Activated naive CD8-positive, alpha-beta T cell treated with anti-CD3 and anti-CD28 coated beads, Interleukin-2, amount 50 U/mL, for 24 hours (primary cell): ENCODE results near the gene FBXL4.

ENCODE experiments used
- ATAC-seq: fragments of 150-1000 bp; cut with Tn5 transposase; one replicate; pipeline ENCODE4 v1.10.0; 2021
- DNase-seq: peaks from one replicate; pipeline ENCODE4 v3.0.0; 2021
- H3K27ac Mint-ChIP-seq: one replicate; pipeline ENCODE4 v1.8.0; 2021; ENCODE audit warnings: mild to moderate bottlenecking, mixed read lengths
- H3K27me3 Mint-ChIP-seq: one replicate; pipeline ENCODE4 v1.8.0; 2021; ENCODE audit warnings: mixed read lengths
- H3K36me3 Mint-ChIP-seq: one replicate; pipeline ENCODE4 v1.8.0; 2021; ENCODE audit warnings: low read depth, mixed read lengths
- H3K4me1 Mint-ChIP-seq: one replicate; pipeline ENCODE4 v1.8.0; 2021; ENCODE audit warnings: mixed read lengths
- H3K4me3 Mint-ChIP-seq: one replicate; pipeline ENCODE4 v1.8.0; 2021; ENCODE audit warnings: mild to moderate bottlenecking, moderate library complexity, mixed read lengths
- H3K9me3 Mint-ChIP-seq: one replicate; pipeline ENCODE4 v1.8.0; 2021; ENCODE audit warnings: mixed read lengths

Gene FBXL4

DNA sequence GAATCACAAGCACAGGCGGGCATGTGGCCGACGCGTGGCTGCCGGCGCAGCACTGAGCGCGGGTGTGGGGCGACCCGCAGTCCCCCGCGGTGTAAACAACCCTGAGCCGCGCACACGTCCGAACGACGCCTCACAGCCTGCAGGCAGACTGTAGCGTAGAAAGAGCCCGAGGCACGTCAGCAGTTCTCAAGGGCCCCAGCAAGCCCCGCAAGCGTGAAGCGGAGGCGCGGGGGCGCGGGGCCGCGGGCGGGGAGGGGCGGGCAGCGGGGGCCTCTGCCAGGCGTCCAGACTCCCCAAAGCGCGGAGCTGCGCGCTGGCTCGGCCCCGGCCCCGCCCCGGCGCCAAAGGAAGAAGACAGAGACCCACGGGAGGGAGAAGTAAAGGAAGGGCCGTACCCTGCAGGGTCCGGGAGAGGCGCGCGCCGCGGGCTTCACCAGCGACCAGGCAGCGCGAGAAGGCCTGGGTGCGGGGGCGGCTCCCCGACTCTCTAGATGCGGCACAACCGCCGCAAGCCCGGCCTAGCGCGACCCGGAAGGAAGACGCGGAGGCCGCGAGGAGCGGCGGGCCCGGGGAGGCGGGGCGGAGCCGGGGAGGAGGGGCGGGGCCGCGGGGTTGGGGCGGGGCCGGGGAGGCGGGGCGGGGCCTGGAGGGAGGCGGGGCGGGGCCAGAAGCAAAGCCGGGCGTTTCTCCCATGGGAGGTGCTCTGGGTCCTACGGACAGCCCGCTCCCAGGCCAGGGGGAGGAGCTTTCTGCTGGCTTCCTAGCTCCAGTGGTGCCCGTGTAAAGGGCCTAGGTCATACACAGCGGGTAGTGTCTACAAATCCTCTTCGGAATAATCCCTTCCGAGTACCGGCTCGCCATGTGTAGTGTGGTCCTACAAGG, at the start of gene FBXL4:
TSS of gene FBXL4 (minus strand) at position 536 of the 882 bp plus-strand sequence. CDS start 20,958 bp downstream, outside the sequence.
- peak; percentile 85 for ATAC-seq
- H3K9me3 Mint-ChIP-seq = peaks cover 4% of the 10 kb centered on the region
- peak within 1 kb of the TSS; percentile 94 for H3K27ac Mint-ChIP-seq

DNA sequence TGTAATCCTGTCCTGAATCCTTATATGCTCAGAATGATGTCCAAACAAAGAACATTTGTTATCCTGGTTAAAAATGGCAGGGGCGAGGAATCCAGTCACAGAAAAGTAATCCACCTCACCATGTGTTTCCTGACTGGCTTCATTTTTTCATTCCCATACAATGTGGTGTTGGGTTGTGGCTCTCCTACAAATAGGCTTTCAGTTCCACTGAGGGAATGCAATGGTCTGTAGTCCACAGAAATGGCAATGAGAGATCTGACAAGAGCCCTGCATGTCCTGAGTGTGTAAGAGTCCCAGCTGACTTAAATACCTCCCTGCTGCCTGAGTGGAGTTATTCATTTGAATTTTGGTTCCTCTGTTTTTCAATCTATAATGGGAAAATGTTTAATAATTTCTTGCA, 47.4 kb upstream of the FBXL4 start:
- Mint-ChIP-seq H3K36me3 (no peaks in the 10 kb centered on the region), H3K27ac (no peak overlapping the region), H3K4me3 (no peak overlapping the region), H3K9me3 (no peaks in the 10 kb centered on the region), H3K27me3 (peaks cover 10% of the 10 kb centered on the region), H3K4me1 (no peaks in the 10 kb centered on the region)
- ATAC-seq = no peak
- DNase-seq = no peak

More for the DNA sequence above, at the start of gene FBXL4:
- DNase-seq = peak; percentile 81
- H3K27me3 Mint-ChIP-seq = peaks cover 7% of the 10 kb centered on the region
- H3K4me1 Mint-ChIP-seq = peaks cover 35% of the 10 kb centered on the region
- H3K36me3 Mint-ChIP-seq = peaks cover 9% of the 10 kb centered on the region
- peak within 1 kb of the TSS; percentile 93 for H3K4me3 Mint-ChIP-seq

DNA sequence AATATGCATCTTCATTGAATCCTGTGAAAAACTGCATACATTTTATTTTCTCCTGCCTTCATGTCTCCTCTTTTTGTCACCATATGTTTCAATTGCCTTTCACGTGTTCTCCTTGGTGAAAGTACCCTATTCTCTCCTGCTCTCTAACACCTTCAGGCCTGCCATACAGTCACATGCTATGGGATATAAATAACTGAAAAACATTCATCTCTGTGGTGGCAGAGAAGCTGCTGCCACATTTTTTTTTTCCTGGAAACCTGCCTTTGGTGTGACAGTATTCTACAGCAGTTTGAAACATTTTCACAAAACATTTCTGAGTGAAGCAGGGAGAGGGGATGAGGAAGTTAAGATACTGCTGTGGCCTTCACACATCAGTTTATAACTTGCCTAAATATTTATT, 44.8 kb upstream of the FBXL4 start:
- Mint-ChIP-seq H3K4me3 (no peak overlapping the region), H3K9me3 (no peaks in the 10 kb centered on the region), H3K27ac (no peak overlapping the region)

DNA sequence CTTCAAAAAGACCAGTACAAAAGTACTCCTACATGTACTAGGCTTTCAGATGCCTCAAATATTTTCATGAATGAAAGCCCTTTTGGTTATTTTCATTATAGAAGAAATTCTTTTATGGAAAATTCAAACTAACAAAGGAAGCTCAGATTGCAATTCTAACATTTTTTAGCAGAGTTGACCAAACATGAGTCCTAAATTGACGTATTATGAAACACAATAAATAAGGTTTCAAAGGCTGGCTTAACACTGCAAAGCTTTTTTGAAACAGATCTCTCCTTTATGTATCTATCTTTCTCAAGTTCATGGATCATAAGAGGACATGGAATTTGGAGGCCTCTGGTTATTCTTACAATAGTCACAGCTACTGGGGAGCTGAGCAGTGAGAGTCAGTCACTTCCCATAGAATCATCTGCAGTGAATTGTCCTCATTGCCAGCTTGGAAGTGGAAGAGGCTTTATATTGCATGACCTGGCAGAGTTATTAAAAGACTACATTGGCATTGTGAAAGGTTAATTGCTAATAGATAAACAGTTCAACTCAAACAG, 38.4 kb upstream of the FBXL4 start:
- no peaks in the 10 kb centered on the region for H3K9me3 Mint-ChIP-seq
- H3K36me3 Mint-ChIP-seq = no peaks in the 10 kb centered on the region

More for the DNA sequence above, 44.8 kb upstream of the FBXL4 start:
- Mint-ChIP-seq H3K27me3 (peaks cover 14% of the 10 kb centered on the region), H3K36me3 (no peaks in the 10 kb centered on the region), H3K4me1 (no peaks in the 10 kb centered on the region)
- ATAC-seq = no peak
- DNase-seq = no peak

DNA sequence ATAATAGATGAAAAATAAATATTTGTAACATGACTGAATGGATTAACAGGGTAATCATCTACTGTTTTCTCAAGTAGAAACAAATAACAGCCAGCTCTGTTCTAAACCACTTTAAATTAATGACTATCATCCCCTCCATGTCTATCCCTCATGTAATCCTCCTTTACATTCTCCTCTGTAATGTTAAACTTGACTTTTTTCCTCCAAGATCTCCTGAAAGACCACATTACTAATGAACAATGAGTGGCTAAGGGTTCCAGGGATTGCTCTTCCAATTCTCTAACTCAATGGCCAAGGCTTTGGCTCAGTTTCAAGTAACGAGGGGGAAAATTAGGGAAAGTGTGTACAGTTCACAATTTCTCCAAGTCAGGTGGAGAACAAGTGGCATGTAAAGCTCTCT, 37.6 kb upstream of the FBXL4 start:
- DNase-seq (no peak), ATAC-seq (no peak)
- H3K4me3 Mint-ChIP-seq = no peak overlapping the region

More for the DNA sequence above, 38.4 kb upstream of the FBXL4 start:
- Mint-ChIP-seq H3K27me3 (peaks cover 20% of the 10 kb centered on the region), H3K27ac (no peak overlapping the region), H3K4me3 (no peak overlapping the region), H3K4me1 (no peaks in the 10 kb centered on the region)
- ATAC-seq = no peak
- no peak for DNase-seq

DNA sequence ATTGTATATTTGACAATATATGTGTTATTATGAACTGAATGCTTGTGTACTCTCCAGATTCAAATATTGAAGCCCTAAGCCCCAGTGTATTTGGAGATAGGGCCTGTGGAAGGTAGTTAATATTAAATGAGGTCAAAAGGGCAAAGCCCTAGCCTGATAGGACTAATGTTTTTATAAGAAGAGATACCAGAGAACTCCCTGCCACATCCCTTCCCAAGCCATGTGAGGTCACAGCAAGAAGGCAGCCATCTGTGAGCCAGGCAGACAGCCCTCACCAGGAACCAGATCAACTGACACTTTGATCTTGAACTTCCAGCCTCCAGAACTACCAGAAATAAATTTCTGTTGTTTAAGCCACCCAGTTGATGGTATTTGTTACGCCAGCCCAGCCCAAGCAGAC, 36.4 kb upstream of the FBXL4 start:
- ATAC-seq (no peak), DNase-seq (no peak)
- Mint-ChIP-seq H3K4me3 (no peak overlapping the region), H3K9me3 (no peaks in the 10 kb centered on the region), H3K27me3 (peaks cover 18% of the 10 kb centered on the region), H3K4me1 (no peaks in the 10 kb centered on the region), H3K27ac (no peak overlapping the region), H3K36me3 (no peaks in the 10 kb centered on the region)

More for the DNA sequence above, 37.6 kb upstream of the FBXL4 start:
- Mint-ChIP-seq H3K36me3 (no peaks in the 10 kb centered on the region), H3K4me1 (no peaks in the 10 kb centered on the region), H3K27me3 (peaks cover 20% of the 10 kb centered on the region), H3K9me3 (no peaks in the 10 kb centered on the region), H3K27ac (no peak overlapping the region)

DNA sequence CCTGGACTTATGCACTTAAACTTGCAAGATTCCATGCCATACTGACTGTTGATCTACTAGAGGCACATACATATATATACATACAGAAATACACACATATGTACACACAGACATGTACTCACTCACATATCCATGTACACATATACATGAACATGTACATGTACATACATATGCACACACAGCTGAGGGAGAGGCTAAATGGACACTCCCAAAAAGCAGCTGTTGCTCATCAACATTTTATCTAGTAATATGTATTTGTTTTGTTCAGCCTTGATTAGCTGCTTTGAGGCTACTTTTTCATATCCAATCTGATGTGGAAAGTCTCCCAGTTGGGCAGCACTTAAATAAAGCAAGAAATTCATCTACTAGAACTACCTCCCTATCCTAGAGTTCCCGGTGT, 33.7 kb upstream of the FBXL4 start:
- Mint-ChIP-seq H3K36me3 (no peaks in the 10 kb centered on the region), H3K27me3 (peaks cover 12% of the 10 kb centered on the region), H3K4me3 (no peak overlapping the region), H3K27ac (no peak overlapping the region), H3K9me3 (no peaks in the 10 kb centered on the region), H3K4me1 (peaks cover 3% of the 10 kb centered on the region)
- DNase-seq = no peak
- ATAC-seq = no peak

DNA sequence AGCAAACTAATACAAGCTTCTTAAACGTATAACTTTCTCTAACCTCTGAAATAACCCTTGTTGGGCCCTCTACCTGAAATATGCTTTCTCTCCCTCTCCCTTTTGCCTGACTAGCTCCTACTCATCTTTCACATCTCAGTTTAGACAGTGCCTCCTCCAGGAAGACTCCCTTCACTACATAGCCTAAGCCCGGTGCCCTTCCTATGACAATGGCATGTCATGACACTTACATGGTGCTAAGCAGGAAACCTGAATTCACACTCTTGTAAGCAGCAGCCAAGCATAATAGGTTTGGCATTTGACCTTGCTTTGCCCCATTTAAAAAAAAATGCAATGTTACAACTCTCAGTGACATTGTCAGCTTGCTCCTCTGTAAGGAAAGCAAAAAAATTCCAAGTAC, 33.1 kb upstream of the FBXL4 start:
- no peaks in the 10 kb centered on the region for H3K36me3 Mint-ChIP-seq
- H3K4me3 Mint-ChIP-seq = no peak overlapping the region
- peaks cover 9% of the 10 kb centered on the region for H3K27me3 Mint-ChIP-seq
- H3K27ac Mint-ChIP-seq = no peak overlapping the region
- no peak for ATAC-seq
- no peak for DNase-seq
- H3K4me1 Mint-ChIP-seq = peaks cover 3% of the 10 kb centered on the region
- no peaks in the 10 kb centered on the region for H3K9me3 Mint-ChIP-seq

DNA sequence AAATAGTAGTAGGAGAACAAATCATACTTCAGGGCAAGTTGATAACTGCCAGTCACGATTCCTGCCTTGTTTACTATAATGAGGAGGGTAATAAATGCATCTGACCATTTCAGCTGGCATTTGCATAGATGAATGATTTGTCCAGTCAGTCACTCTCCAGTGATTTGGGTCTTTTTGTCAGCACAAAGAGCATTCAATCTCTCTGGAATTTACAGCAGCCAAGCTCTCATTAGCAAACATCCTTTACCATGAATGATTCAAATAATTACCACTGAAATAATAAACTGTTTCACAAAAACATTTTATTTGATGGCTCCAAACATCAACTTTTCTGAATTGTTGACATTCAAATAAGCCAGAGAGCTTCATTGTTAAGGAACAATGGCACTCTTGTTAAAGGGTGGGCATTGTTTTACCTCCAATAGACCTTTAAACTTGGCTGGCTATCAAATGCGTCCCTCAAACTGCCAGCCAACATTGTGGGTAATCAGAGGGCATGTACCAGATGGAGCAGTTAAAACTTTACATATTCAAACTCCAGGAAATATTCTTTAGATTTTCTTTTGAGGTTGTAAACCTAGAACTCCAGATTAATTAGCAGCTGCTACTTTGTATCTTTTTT, 30.0 kb upstream of the FBXL4 start:
- Mint-ChIP-seq H3K4me3 (no peak overlapping the region), H3K4me1 (peaks cover 3% of the 10 kb centered on the region), H3K27ac (no peak overlapping the region), H3K9me3 (no peaks in the 10 kb centered on the region), H3K36me3 (no peaks in the 10 kb centered on the region), H3K27me3 (no peaks in the 10 kb centered on the region)
- ATAC-seq = no peak
- DNase-seq = no peak

DNA sequence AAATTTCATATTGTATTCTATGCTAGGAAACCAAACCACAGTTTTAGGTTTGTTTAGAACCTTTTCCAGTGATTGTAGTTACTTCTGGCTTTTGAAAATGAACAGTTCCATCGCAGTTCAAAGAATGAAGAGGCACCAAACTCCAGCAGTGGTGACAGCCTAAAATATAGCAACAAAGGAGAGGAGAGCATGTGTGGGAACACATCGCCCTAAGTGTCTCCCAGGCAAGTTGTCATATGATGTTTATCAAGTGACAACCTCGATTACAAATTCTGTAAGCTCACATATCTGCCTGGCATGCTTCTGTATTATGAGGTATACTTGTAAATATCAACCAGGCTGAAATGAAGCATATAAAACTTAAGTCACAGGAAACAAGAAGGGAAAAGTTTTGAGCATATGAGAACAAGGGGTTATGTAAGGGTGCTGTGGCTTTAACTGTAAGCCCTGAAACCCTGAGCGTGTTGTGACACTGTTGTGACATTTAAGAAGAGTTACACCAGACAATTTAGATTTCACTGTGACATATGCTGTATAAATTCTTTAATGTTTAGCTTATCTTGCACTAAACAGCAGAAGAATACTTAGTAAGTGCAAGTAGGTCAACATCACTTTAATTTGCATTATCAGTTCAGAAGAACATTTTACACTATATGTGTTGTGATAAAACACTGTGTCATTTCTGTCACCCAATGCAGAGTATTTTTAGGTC, 29.1 kb upstream of the FBXL4 start:
- no peak for ATAC-seq
- H3K27ac Mint-ChIP-seq = no peak overlapping the region
- H3K4me1 Mint-ChIP-seq = peaks cover 3% of the 10 kb centered on the region
- H3K9me3 Mint-ChIP-seq = no peaks in the 10 kb centered on the region
- no peaks in the 10 kb centered on the region for H3K27me3 Mint-ChIP-seq
- DNase-seq = no peak
- no peak overlapping the region for H3K4me3 Mint-ChIP-seq
- H3K36me3 Mint-ChIP-seq = no peaks in the 10 kb centered on the region

DNA sequence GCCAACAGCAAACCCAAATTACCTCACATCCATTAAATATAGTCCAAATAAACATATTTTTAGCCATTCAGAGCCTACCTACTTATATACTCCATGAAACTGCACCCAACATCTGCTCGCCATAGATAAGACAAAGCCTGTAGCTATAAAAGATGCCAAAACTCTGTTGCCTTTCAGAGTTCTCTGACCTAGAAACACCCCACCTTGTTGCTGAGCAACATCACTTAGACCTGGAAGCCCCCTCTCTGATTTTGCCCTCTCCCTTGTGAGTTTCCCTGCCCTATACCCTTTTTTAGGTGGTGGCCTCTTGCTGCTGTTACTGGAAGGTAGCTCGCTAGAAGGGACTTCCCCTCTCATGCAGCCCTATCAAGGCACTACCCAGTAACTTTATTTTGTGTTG, 27.7 kb upstream of the FBXL4 start:
- no peak for ATAC-seq
- Mint-ChIP-seq H3K27ac (no peak overlapping the region), H3K4me1 (peaks cover 3% of the 10 kb centered on the region), H3K36me3 (no peaks in the 10 kb centered on the region), H3K4me3 (no peak overlapping the region), H3K9me3 (no peaks in the 10 kb centered on the region), H3K27me3 (no peaks in the 10 kb centered on the region)
- DNase-seq = no peak

DNA sequence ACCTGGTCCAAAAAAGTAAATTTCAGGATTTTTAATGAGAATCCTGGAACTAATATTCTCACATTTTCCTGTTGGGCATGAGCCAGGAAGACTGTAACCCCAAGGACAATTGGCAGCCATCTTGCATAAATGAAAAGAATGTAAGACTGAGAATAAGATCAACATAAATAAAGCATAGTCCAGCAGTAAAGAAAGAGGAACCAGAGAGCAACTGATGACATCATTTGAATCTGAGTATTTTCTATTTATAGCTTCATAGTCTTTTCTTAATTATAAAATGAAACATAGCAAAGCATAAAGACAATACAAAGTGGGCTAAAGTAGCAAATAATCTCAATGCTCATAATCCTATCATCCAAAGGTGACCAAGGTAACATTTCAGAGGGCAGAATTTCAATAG, 26.6 kb upstream of the FBXL4 start:
- Mint-ChIP-seq H3K36me3 (no peaks in the 10 kb centered on the region), H3K9me3 (no peaks in the 10 kb centered on the region), H3K27me3 (no peaks in the 10 kb centered on the region), H3K27ac (no peak overlapping the region), H3K4me1 (peaks cover 3% of the 10 kb centered on the region), H3K4me3 (no peak overlapping the region)
- ATAC-seq = no peak
- no peak for DNase-seq

DNA sequence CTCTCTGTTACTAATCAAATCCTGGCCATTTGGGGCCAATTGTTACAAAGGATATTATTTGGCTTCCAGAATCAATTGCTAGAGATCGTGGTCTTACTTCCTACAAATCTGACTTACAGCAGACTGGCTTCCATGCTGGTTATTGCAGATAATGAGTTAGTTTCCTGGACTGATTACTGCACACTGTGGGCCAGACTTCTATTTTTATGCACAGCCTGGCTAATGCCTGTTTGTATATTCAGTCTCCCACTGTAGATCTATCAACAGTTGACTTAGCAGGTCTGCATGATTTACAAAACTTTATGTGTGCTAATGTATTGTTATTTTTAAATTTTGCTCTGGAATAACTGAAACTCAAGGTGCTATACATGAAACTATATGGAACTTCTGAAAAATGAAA, 25.8 kb upstream of the FBXL4 start:
- ATAC-seq (no peak), DNase-seq (no peak)
- Mint-ChIP-seq H3K27me3 (no peaks in the 10 kb centered on the region), H3K36me3 (no peaks in the 10 kb centered on the region), H3K9me3 (peaks cover 4% of the 10 kb centered on the region), H3K4me1 (peaks cover 3% of the 10 kb centered on the region), H3K4me3 (no peak overlapping the region), H3K27ac (no peak overlapping the region)

DNA sequence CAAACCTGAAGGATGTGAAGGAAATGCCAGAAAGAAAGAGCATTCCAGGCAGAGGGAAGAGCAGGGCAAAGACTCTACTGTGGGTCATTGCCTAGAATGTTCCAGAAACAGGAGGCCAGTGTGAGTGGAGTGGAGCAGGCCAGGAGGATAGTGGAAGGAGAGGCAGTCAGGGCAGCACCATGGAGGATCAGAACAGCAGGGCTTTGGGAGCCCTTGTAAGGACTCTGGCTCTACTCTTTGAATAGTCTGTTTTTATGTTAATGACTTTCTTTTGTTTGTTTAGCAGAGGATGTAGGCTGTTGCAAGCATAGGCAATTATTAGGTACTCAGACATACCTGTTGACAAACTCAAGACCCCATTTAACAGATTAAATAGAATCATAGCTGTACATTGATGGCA, 23.6 kb upstream of the FBXL4 start:
- Mint-ChIP-seq H3K9me3 (peaks cover 10% of the 10 kb centered on the region), H3K4me1 (no peaks in the 10 kb centered on the region), H3K27me3 (peaks cover under 1% of the 10 kb centered on the region), H3K4me3 (no peak overlapping the region), H3K27ac (no peak overlapping the region), H3K36me3 (no peaks in the 10 kb centered on the region)
- no peak for ATAC-seq
- no peak for DNase-seq
